ENCODE data around the gene SFMBT2. TPM values are rescaled to one million over a fixed set of nuclear protein-coding genes. Genes with fewer than 3 reads are reported as not detected.

The SFMBT2 gene
- total and polyA plus RNA-seq, 4 donors: 15.3 to 23.8 (median 17.1) TPM

DNA sequence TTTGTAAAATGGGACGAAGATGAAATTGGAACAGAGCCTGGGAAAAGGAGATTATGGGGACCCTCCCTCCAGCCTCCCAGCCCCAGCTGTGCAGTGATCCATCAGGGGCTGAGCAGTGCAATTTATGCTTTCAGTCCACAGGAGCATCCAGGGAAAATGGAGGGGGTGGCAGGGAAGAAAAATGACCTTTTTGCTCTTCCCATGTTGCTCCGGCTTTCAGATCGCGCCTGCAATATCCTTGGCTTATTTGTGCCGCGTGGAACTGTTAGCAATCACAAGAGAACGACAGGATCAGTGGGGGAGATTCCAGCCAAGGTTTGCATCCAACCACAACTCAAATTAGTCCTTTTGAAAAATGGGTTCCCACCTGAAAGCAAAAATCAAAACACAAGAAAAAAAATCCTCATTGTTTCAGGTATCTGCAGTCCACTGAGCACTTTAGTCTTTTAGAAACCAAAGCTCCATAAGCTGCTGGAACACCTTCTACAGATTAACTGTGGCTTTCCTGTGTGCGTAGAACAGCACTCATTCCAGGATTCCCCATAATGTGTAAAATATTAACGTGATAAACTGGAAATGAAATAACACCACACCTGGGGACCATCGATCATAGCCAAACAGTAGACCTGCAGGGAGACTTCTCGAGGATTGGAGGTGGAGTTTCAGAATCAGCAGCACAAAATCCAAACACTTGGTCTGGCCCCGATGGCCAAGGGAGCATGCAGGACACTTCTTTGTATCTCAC, 30.7 kb upstream of the SFMBT2 start:
- no peak overlapping the region for H3K27ac ChIP-seq (ENCODE audit: low read depth, low read length)
- DNase-seq (ENCODE audit: low read depth in 4 of 6, low spot score in 6 of 6): peak in 1 of 6 donors; percentile 67

DNA sequence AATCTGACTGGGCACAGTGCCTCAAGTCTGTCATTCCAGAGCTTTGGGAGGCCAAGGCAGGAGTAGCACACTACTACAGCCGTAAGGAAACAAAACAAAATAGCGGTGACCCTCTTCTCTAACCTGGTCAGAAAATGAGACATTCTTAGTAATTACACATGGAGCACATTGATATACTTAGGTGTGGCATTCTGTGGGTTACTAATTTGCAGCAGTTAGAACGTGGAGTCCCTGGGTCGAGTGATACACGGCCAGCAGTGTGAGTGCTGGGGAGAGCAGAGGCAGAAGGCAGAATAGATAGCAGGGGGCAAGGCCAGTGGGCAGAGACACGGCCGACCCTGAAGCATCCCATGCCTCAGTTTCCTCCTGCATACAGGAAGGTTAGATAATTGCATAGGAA, 28.9 kb upstream of the SFMBT2 start:
- Histone ChIP-seq H3K27me3 (ENCODE audit: control insufficient read depth, insufficient read depth, low read length) (peaks cover 3% of the 10 kb centered on the region), H3K27ac (ENCODE audit: low read depth, low read length) (no peak overlapping the region), H3K4me3 (ENCODE audit: low read depth, low read length) (no peak overlapping the region), H3K9me3 (ENCODE audit: control insufficient read depth, insufficient read depth, low read length) (no peaks in the 10 kb centered on the region), H3K4me1 (ENCODE audit: control insufficient read depth, insufficient read depth, low read length) (peaks cover 25% of the 10 kb centered on the region), H3K36me3 (ENCODE audit: control insufficient read depth, insufficient read depth, low read length) (no peaks in the 10 kb centered on the region)
- WGBS (ENCODE audit: insufficient coverage): 39% methylated on average over 3 of the region's 7 CpGs
- DNase-seq (ENCODE audit: low read depth in 4 of 6, low spot score in 6 of 6): no peak

More for the DNA sequence above, 30.7 kb upstream of the SFMBT2 start:
- peaks cover 27% of the 10 kb centered on the region for H3K4me1 ChIP-seq (ENCODE audit: control insufficient read depth, insufficient read depth, low read length)
- H3K27me3 ChIP-seq (ENCODE audit: control insufficient read depth, insufficient read depth, low read length): peaks cover 3% of the 10 kb centered on the region
- H3K4me3 ChIP-seq (ENCODE audit: low read depth, low read length): no peak overlapping the region
- WGBS (ENCODE audit: insufficient coverage): 65% methylated on average over 8 of the region's 12 CpGs
- no peaks in the 10 kb centered on the region for H3K36me3 ChIP-seq (ENCODE audit: control insufficient read depth, insufficient read depth, low read length)
- H3K9me3 ChIP-seq (ENCODE audit: control insufficient read depth, insufficient read depth, low read length): no peaks in the 10 kb centered on the region

DNA sequence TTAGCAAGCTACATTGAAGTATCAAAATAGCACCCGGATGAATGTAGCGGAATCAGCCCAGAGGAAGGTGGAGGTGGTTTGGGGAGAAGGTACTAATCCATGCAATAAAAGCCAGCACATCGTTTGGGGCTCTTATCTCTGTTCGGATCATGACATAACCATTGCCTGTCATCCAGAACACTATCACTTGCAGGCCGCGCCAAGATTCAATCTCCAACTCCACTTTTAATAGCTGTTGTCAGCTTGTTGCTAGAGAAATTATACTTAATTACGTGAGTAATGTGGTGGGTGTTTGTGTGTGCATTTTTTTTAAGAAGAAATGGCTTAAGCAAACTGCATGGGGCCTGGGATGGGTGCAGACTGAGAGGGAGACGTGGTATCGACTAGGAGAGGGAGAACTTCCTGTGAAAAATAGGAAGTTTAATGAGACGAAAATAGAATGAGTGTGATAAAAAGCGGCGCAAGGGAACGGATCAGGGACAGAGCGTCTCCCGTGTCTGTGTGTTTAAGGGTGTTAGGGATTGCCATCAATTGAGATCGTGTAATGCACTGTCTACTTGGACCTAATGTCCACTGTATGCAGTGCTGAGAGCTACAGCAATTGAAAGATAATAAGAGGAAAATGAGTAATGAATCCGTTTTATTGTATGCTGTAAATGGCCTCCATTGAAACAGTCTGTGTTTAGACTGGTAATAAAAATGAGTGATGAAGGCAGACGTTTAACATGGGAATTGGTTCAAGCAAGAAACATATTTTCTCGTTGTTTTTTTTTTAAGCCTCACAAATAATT, 27.6 kb upstream of the SFMBT2 start:
- Histone ChIP-seq H3K36me3 (ENCODE audit: control insufficient read depth, insufficient read depth, low read length) (no peaks in the 10 kb centered on the region), H3K4me3 (ENCODE audit: low read depth, low read length) (no peak overlapping the region), H3K27me3 (ENCODE audit: control insufficient read depth, insufficient read depth, low read length) (peaks cover 3% of the 10 kb centered on the region), H3K27ac (ENCODE audit: low read depth, low read length) (no peak overlapping the region), H3K9me3 (ENCODE audit: control insufficient read depth, insufficient read depth, low read length) (no peaks in the 10 kb centered on the region), H3K4me1 (ENCODE audit: control insufficient read depth, insufficient read depth, low read length) (peaks cover 16% of the 10 kb centered on the region)
- WGBS (ENCODE audit: insufficient coverage): 36% methylated on average over 10 of the region's 19 CpGs
- peak in 2 of 6 donors; percentile 33 to 83 for DNase-seq (ENCODE audit: low read depth in 4 of 6, low spot score in 6 of 6)

DNA sequence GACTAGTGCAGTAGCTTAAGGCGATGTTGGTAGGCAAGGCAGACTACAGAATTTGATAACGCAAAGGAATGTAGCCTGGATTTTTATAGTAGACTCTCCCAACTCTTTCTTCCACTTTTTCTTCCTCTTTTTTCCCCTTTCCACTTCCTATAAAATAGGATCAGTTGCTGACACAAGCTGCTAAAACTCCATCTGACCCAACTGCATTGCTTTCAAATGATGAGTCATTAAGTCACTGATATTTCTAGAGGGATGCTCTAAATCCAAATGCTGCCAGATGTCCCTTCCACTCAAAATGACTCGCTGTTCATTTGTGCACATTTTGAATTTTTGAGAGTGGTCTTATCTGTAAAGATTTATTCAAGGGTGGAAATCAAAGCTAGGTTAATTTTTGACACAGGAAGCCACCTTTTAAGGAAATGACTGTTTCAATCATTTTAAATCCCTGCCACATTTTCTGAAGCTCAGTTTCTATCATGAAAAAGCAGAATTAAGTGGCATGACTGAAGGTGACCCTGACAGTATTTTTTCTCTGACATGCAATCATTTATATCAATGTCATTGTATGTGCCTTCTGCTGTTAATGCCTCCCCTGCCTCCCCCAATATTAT, 25.8 kb upstream of the SFMBT2 start:
- Histone ChIP-seq H3K4me1 (ENCODE audit: control insufficient read depth, insufficient read depth, low read length) (peaks cover 8% of the 10 kb centered on the region), H3K4me3 (ENCODE audit: low read depth, low read length) (no peak overlapping the region), H3K27me3 (ENCODE audit: control insufficient read depth, insufficient read depth, low read length) (peaks cover 4% of the 10 kb centered on the region), H3K9me3 (ENCODE audit: control insufficient read depth, insufficient read depth, low read length) (no peaks in the 10 kb centered on the region), H3K27ac (ENCODE audit: low read depth, low read length) (no peak overlapping the region), H3K36me3 (ENCODE audit: control insufficient read depth, insufficient read depth, low read length) (no peaks in the 10 kb centered on the region)
- no CpG with 5 or more reads among the region's 3 CpGs for WGBS (ENCODE audit: insufficient coverage)
- DNase-seq (ENCODE audit: low read depth in 4 of 6, low spot score in 6 of 6): peak in 1 of 6 donors; percentile 38

DNA sequence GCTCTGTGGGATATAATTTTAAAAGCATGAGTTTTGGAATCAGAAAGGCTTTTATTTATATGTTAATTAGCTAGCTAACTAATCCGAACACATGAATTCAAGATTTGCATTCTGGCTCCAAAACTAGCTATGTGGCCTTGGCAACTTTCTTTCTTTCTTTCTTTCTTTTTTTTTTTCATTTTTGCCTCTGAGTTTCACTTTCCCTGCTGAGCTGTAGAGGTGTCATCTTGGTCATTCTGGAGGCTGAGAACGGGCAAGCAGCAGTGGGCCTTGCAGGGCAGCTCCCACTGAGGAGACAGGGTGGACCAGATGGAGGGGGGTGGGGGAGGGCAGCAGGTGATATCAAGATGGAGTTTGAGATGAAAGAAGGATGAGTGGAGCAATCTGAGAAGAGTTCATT, 24.8 kb upstream of the SFMBT2 start:
- H3K27me3 ChIP-seq (ENCODE audit: control insufficient read depth, insufficient read depth, low read length): peaks cover 4% of the 10 kb centered on the region
- H3K9me3 ChIP-seq (ENCODE audit: control insufficient read depth, insufficient read depth, low read length): no peaks in the 10 kb centered on the region
- no peak overlapping the region for H3K27ac ChIP-seq (ENCODE audit: low read depth, low read length)
- no peak overlapping the region for H3K4me3 ChIP-seq (ENCODE audit: low read depth, low read length)
- peaks cover 5% of the 10 kb centered on the region for H3K4me1 ChIP-seq (ENCODE audit: control insufficient read depth, insufficient read depth, low read length)
- 36% methylated on average over 1 of the region's 2 CpGs for WGBS (ENCODE audit: insufficient coverage)
- DNase-seq (ENCODE audit: low read depth in 4 of 6, low spot score in 6 of 6): no peak
- H3K36me3 ChIP-seq (ENCODE audit: control insufficient read depth, insufficient read depth, low read length): no peaks in the 10 kb centered on the region

DNA sequence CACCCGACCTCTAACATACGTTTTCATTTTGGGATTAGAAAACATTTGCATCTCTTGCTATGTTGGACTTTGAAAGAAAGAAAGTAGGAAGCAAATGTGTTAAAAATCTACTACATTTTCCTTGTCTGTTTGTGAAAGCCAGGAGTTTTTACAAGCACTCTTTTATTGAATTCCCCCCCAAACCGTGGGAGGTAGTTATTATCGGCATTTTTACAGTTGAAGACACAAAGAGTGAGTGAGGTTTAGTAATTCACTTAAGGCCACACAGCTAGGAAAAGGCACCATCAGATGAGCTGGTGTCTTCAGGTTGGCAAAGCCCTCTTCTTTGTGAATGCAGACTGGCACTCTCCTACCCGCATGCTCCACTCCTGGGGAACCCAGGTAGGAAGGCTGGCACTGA, 23.5 kb upstream of the SFMBT2 start:
- Histone ChIP-seq H3K36me3 (ENCODE audit: control insufficient read depth, insufficient read depth, low read length) (no peaks in the 10 kb centered on the region), H3K4me3 (ENCODE audit: low read depth, low read length) (no peak overlapping the region), H3K27me3 (ENCODE audit: control insufficient read depth, insufficient read depth, low read length) (peaks cover 4% of the 10 kb centered on the region), H3K9me3 (ENCODE audit: control insufficient read depth, insufficient read depth, low read length) (no peaks in the 10 kb centered on the region), H3K27ac (ENCODE audit: low read depth, low read length) (no peak overlapping the region), H3K4me1 (ENCODE audit: control insufficient read depth, insufficient read depth, low read length) (peaks cover 3% of the 10 kb centered on the region)
- no CpG with 5 or more reads among the region's 5 CpGs for WGBS (ENCODE audit: insufficient coverage)
- DNase-seq (ENCODE audit: low read depth in 4 of 6, low spot score in 6 of 6): no peak

DNA sequence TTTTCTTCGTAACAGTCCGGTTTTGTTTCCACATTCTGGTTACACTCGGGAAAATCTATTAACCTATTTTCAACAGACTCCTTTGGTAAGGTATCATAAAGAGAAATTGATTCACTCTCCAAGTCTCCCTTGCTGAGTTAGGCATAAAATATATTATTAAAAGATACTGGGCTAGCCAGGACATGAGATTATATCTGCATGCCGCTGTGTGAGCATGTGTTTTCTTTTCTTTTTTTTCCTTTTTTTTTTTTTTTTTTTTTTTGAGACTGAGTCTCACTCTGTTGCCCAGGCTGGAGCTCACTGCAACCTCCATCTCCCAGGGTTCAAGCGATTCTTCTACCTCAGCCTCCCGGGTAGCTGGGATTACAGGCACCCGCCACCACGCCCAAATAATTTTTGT, 23.0 kb upstream of the SFMBT2 start:
- DNase-seq (ENCODE audit: low read depth in 4 of 6, low spot score in 6 of 6): no peak
- peaks cover 4% of the 10 kb centered on the region for H3K27me3 ChIP-seq (ENCODE audit: control insufficient read depth, insufficient read depth, low read length)
- no peaks in the 10 kb centered on the region for H3K36me3 ChIP-seq (ENCODE audit: control insufficient read depth, insufficient read depth, low read length)
- H3K9me3 ChIP-seq (ENCODE audit: control insufficient read depth, insufficient read depth, low read length): no peaks in the 10 kb centered on the region
- no peaks in the 10 kb centered on the region for H3K4me1 ChIP-seq (ENCODE audit: control insufficient read depth, insufficient read depth, low read length)
- WGBS (ENCODE audit: insufficient coverage): no CpG with 5 or more reads among the region's 8 CpGs
- H3K27ac ChIP-seq (ENCODE audit: low read depth, low read length): no peak overlapping the region
- no peak overlapping the region for H3K4me3 ChIP-seq (ENCODE audit: low read depth, low read length)

DNA sequence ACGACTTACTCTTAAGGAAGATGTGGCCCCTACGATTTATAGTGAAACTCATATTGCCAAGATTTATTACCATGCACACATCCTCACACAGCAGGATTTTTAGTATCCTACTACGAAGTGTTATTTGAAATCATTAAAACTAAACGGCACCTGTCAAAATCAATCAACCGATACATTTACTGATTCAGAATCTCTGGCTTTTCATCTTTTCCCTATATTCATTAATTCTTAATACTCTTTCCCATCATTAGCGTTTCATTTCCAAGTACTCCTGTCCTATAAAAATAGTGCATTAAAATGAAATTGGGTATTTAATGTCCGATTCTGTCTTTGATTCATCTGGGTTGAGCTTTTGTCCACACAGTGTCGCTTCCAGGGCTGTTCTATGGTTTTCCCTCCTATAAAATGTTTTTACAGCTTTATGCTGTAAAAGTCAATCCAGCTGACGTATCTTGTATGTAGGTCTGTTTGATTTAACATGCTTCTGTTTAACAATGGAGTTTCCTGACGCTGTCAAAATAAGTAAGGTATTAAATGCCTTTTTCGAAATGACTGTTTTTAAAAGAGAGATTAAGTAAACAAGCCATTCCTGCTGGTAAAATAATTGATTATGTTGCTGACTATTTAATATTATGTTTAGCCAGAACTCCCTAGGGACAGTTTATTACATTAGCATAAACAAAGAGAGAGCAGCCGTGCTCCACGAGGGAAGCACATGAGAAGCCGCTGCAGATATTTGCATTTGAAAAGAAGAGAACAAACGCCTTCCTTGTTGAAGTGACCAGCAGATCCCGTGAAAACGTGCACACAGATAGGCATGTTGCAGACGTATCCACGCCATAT, 22.3 kb upstream of the SFMBT2 start:
- 7% methylated on average over 4 of the region's 19 CpGs for WGBS (ENCODE audit: insufficient coverage)
- peaks cover 4% of the 10 kb centered on the region for H3K27me3 ChIP-seq (ENCODE audit: control insufficient read depth, insufficient read depth, low read length)
- H3K4me3 ChIP-seq (ENCODE audit: low read depth, low read length): peak overlapping the region; percentile 26
- no peak overlapping the region for H3K27ac ChIP-seq (ENCODE audit: low read depth, low read length)
- no peaks in the 10 kb centered on the region for H3K9me3 ChIP-seq (ENCODE audit: control insufficient read depth, insufficient read depth, low read length)
- peak in 3 of 6 donors; percentile 62 to 94 (median 80) for DNase-seq (ENCODE audit: low read depth in 4 of 6, low spot score in 6 of 6)
- no peaks in the 10 kb centered on the region for H3K4me1 ChIP-seq (ENCODE audit: control insufficient read depth, insufficient read depth, low read length)
- no peaks in the 10 kb centered on the region for H3K36me3 ChIP-seq (ENCODE audit: control insufficient read depth, insufficient read depth, low read length)

DNA sequence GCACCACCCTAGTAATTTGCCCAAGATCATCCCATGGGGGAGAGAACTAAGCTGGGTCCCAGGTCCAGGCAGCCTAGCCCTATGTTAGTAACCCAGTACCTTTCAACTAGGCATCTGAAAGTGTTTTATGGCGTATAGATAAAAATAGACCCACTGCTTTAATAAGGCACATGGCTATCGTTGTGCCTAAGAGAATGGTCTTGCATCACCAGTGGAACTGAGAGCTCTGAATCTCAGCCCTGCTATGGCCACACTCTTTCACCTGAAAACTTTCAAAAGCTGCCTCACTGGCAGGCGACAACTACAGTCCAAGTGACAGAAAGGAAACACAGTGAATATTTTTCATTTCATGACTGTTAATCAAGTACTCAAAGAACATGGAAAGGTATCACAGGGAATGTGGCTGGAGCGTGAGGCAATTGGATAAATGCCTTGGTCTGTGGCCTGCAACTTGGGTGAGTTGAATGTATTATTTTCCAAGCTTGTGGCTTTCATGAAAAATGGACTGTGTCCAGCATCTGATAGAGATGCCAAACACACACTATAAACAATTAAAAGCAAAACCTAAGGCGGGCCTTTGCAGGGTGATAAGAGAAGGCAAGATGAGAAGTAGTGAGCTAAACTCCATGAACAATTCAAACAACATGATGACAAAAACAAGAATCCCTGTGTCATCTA, 18.0 kb upstream of the SFMBT2 start:
- peaks cover 2% of the 10 kb centered on the region for H3K27me3 ChIP-seq (ENCODE audit: control insufficient read depth, insufficient read depth, low read length)
- no peaks in the 10 kb centered on the region for H3K4me1 ChIP-seq (ENCODE audit: control insufficient read depth, insufficient read depth, low read length)
- H3K36me3 ChIP-seq (ENCODE audit: control insufficient read depth, insufficient read depth, low read length): no peaks in the 10 kb centered on the region
- no peaks in the 10 kb centered on the region for H3K9me3 ChIP-seq (ENCODE audit: control insufficient read depth, insufficient read depth, low read length)
- 50% methylated on average over 1 of the region's 5 CpGs for WGBS (ENCODE audit: insufficient coverage)
- no peak for DNase-seq (ENCODE audit: low read depth in 4 of 6, low spot score in 6 of 6)
- H3K27ac ChIP-seq (ENCODE audit: low read depth, low read length): no peak overlapping the region
- no peak overlapping the region for H3K4me3 ChIP-seq (ENCODE audit: low read depth, low read length)
